SJSA1 (cell line): ENCODE data around the gene CAPN13. TPM values are rescaled to one million over a fixed set of nuclear protein-coding genes. Genes with fewer than 3 reads are reported as not detected.
A peak's percentile ranks its signal among the peaks of the same experiment; 100 is the strongest.

Source experiments
- DNase-seq, 2 experiments: peaks; one replicate each; pipeline ENCODE4 v3.0.0-alpha.2; 2015 to 2020; ENCODE audit warnings: low spot score in 2 of 2, low read depth in 1 of 2
- H3K27ac ChIP-seq: fragments of 250-450 bp; sonication (Bioruptor Pico); 2 replicates; pipeline ENCODE4 v1.5.1; 2020; ENCODE audit warnings: mild to moderate bottlenecking, moderate library complexity
- H3K27me3 ChIP-seq: fragments of 250-450 bp; sonication (Bioruptor Pico); replicated peaks from 2 replicates; pipeline ENCODE4 v1.5.1; 2020; ENCODE audit warnings: mild to moderate bottlenecking, moderate library complexity
- H3K36me3 ChIP-seq: fragments of 250-450 bp; sonication (Bioruptor Pico); 2 replicates; pipeline ENCODE4 v1.5.1; 2020; ENCODE audit warnings: mild to moderate bottlenecking
- H3K4me1 ChIP-seq: fragments of 250-450 bp; sonication (Bioruptor Pico); replicated peaks from 2 replicates; pipeline ENCODE4 v1.6.1; 2021; ENCODE audit warnings: mild to moderate bottlenecking
- H3K4me3 ChIP-seq: fragments of 250-450 bp; sonication (Bioruptor Pico); 2 replicates; pipeline ENCODE4 v1.5.1; 2020; ENCODE audit warnings: mild to moderate bottlenecking
- H3K9me3 ChIP-seq: fragments of 250-450 bp; sonication (Bioruptor Pico); replicated peaks from 2 replicates; pipeline ENCODE4 v1.5.1; 2020; ENCODE audit warnings: mild to moderate bottlenecking
- total RNA-seq: library from RNA; depleted of rRNA; stranded (reverse); fragments of >200 nt; shearing (Covaris generic); gene quantifications from 2 replicates; pipeline ENCODE4 v1.2.3, GENCODE V29; 2014

The CAPN13 gene
- total RNA-seq, 1 experiment from 2014 or later, result not detected

DNA sequence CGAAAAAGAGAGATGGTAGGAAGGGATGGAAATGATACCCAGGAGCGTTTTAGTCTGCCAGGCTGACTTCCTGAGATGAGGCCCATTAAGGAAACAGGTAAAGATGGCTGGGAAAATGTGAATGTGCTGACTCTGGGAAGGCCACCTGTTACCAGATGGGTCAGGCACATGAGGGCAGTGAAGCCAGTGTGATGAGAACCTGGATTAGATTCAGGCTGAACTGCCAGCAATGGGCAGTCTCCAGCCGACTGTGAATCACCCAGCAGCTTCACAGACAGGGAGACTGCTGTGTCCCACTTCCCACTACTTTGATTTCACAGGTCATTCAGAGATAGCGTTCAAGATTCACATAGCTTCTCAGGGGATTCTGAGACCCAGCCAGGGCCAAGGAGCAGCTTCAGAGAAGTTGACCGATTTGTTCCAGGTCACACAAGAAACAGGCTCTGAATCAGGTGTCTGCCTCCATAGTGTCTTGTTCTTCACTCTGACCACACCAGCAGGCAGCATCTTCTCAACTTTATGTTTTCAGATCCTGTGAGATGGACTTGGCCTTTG, 26.4 kb downstream of the CAPN13 start:
- no peaks in the 10 kb centered on the region for H3K36me3 ChIP-seq
- no peak overlapping the region for H3K4me3 ChIP-seq
- no peaks in the 10 kb centered on the region for H3K9me3 ChIP-seq
- no peaks in the 10 kb centered on the region for H3K4me1 ChIP-seq
- DNase-seq, result no peak
- H3K27ac ChIP-seq, result no peak overlapping the region
- H3K27me3 ChIP-seq, result peaks cover 3% of the 10 kb centered on the region; the same call in 1 of the 2 replicates

DNA sequence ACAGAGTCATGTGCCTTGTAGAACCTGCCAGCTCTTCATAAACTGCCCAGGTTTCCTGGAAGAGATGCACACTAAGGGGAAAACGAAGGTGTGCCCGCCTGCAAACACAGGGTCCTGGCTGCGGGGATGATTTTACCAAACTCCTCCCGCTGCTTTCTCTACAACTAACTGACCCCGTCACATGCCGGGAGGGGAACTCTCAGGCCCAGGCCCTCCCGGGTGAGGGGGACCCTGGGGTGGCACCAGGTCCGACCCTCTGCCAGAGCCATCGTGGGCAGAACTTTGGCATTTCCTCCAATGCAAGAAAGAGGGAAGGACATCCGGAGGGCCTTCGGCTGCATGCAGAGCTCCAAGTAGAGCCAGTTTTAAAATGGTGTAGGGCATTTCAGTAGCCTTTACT, 28.6 kb downstream of the CAPN13 start:
- Histone ChIP-seq H3K4me1 (no peaks in the 10 kb centered on the region), H3K36me3 (no peaks in the 10 kb centered on the region), H3K27me3 (peaks cover 17% of the 10 kb centered on the region; the same call in 1 of the 2 replicates), H3K9me3 (no peaks in the 10 kb centered on the region), H3K4me3 (no peak overlapping the region), H3K27ac (no peak overlapping the region)
- DNase-seq, result peak in 1 of 2 experiments; percentile 22

DNA sequence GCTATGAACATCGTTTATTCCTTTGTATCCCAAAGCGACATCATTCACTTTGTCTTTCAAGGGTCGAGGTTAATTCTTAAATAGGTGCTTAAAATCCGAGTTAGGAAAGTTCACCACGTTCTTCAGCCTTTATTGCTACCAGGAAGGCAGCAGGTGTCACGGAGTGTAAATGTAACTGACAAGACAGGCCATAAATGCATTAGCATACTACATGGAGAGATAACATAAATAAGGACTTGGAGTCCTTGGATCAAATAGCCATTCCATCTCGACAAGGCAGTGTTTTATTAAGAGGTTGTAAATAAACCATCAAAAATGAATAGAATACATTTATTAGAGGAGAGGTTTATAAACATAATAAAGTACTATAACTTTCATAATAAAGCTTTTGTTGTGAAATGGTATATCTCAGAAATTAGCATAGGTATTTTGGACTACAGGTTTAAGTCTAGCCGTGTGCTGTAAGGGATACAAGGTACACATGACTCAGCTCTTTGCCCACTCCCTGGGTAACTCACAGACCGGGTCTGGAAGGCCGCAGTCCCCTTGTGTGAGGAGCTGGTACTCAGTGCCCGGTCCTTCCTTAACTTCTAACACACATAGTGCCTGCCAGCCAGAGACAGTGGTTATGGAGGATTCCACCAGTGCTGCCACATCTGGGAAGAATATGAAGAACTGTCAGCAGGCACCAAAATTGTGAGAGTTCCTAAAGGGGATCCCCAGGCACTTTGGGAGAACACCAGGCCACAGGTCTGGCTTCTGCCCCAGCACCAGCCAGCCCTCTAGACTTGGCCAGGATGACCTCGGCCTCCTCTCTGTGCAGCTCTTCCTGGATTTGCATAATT, 29.4 kb downstream of the CAPN13 start:
- Histone ChIP-seq H3K36me3 (no peaks in the 10 kb centered on the region), H3K9me3 (no peaks in the 10 kb centered on the region), H3K27ac (no peak overlapping the region), H3K27me3 (peaks cover 23% of the 10 kb centered on the region; the same call in 1 of the 2 replicates), H3K4me1 (no peaks in the 10 kb centered on the region), H3K4me3 (no peak overlapping the region)
- DNase-seq, result no peak

DNA sequence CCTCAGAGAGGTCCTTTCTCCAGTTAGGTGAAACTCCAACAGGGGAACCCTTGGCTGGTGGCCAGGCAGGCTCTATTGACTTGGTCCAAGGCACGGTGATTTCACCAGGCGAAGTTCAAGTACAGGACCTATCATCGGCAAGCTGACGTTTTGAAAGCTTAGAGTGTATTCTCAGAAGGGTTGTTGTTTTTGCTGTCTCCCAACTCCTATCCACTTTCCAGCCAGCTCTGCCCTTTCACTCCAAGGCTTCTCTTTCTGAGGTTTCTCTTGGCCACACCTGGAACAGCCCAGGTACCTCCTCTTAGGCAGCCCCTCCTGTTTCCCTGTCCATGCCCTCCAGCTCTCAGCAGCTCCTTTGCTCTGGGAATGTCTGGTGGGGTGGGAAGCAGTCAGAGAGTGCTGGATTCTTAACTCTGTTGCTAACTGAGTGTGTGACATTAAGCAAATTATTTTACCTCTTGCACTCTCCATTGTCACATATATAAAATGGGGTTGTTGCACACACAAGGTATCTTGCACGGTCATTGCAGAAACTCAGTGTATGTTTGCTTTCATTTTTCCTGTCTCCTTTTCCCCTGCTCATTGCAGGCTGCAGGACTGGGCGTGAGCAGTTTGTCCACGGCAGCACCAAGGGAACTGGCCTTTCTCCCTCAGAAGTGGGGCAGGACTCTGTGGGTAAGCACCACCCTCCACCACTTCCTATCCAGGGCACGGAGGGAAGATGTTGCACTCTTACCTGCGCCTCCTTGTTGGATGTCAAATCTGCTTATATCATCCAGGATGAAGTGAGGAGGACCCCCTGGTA, 30.2 kb downstream of the CAPN13 start:
- H3K9me3 ChIP-seq, result no peaks in the 10 kb centered on the region

DNA sequence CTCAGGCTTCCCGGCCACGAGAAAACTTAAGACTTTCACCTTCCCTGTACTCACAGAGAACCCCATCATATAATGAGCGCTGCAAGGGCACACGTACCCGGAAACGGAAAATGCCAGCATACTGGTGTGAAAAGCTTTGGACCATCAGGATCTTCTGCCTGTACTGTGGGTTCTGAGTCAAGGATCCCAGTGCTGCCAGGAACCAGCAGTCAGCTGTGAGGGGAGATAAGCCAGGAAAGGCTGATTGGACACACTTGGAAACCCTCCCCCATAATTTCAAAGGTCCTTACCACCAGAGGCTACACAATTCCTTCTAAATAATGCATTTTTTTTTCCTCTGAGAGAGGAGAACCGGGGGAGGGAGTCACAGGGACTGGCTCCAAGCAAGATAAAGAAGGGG, 31.4 kb downstream of the CAPN13 start:
- Histone ChIP-seq H3K27me3 (peaks cover 23% of the 10 kb centered on the region; the same call in 1 of the 2 replicates), H3K4me1 (no peaks in the 10 kb centered on the region), H3K4me3 (no peak overlapping the region), H3K27ac (no peak overlapping the region), H3K36me3 (no peaks in the 10 kb centered on the region), H3K9me3 (no peaks in the 10 kb centered on the region)
- DNase-seq, result no peak

More for the DNA sequence above, 30.2 kb downstream of the CAPN13 start:
- Histone ChIP-seq H3K27ac (no peak overlapping the region), H3K36me3 (no peaks in the 10 kb centered on the region), H3K4me1 (no peaks in the 10 kb centered on the region), H3K27me3 (peaks cover 23% of the 10 kb centered on the region; the same call in 1 of the 2 replicates), H3K4me3 (no peak overlapping the region)
- peak in 1 of 2 experiments; percentile 31 for DNase-seq

DNA sequence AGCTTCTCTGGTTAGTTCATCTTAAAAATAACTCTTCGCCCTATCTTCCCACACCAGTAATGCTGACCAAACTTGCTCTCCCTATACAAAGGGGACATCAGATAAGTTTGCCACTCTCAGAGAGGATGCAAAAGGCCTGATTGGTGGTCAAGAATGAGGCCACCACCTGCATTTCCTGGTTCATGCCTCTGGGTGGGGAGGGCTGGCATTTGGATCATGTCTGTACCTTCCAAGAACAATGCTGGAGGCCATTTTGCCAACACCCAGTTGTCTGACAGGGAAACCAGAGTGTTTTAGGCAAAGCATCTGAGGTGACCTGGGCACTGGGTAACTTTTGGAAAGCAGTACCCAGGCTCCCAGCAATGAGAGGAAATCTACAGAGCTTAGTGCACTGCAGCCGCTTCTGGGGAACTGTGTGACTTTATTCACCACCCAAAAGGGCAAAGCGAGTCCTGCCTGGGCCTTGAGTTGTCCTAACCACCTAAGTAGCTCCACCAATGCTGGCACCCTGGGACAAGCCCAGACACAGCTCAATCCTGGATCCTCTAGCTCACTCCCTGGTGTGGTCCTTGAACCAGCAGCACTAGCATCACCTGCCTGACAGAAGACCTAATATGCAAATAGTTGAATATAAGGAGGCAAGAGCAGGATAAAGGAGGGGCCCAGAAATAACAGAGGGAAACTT, 35.1 kb downstream of the CAPN13 start:
- peak in 1 of 2 experiments; percentile 24 for DNase-seq
- Histone ChIP-seq H3K4me3 (no peak overlapping the region), H3K36me3 (no peaks in the 10 kb centered on the region), H3K27ac (no peak overlapping the region), H3K27me3 (peaks cover 26% of the 10 kb centered on the region), H3K9me3 (no peaks in the 10 kb centered on the region), H3K4me1 (no peaks in the 10 kb centered on the region)

DNA sequence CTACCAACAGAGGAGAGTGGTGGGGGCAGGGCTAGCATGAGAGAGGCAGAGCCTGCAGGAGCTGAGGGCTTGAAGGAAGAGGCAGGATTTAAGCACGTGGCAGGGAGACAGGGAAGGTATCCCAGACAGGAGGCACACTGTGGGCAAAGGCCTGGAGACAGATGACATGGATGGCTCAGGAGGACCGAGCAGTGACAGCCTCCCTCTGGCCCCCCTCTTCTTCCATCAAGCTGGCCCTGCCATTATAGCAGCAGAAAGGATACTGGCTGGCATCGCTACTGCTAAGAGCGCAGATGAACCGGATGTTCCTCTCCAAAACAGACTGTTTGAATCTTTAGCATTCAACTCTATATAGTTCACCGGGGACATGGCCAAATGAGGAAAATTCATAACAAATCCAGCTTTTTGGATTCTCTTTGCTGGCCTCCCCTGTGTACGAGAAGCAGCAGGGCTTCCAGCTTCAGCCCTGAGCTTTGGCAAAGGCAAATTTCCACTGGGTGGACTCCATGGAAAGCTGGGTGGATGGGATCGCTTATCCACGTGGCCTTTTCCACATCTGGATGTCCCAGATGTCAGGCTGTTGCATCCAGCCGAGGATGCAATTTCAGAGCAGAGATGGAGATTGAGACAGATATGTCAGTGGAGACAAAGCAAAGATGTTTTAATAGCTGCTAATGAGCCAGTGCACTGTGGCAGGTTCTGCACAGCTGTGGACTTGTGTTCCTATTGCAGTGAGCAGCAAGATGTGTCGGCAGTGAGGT, 36.2 kb downstream of the CAPN13 start:
- no peaks in the 10 kb centered on the region for H3K4me1 ChIP-seq
- H3K27me3 ChIP-seq, result peaks cover 28% of the 10 kb centered on the region
- no peaks in the 10 kb centered on the region for H3K9me3 ChIP-seq
- no peaks in the 10 kb centered on the region for H3K36me3 ChIP-seq
- no peak overlapping the region for H3K27ac ChIP-seq
- H3K4me3 ChIP-seq, result no peak overlapping the region
- no peak for DNase-seq

DNA sequence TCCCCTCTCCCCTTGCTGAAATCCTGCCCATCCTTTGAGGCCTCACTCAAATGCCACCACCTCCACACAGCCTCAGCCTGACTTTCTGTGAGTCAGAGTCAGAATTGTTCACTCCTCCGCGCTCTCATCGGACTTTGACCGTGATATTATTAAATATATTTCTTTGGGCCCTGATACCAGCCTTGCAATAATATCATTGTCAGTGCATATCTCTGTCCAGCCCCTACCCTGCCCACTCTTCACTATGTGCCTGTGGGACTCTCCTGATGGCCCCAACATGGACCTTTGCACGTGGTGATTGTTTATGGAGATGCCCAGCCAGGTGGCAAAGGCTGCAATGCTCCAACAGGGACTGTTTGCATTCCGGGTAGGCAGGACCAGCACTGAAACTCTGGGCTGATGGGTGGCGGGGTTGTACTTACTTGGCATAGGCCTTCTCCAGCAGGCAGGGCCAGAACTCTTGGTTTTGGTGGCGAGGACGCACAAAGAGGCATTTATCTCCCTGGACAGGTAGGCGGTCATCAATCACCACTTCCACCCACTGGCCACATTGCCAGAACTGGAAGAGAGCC, 37.3 kb downstream of the CAPN13 start:
- Histone ChIP-seq H3K36me3 (no peaks in the 10 kb centered on the region), H3K9me3 (no peaks in the 10 kb centered on the region), H3K4me1 (no peaks in the 10 kb centered on the region), H3K27ac (no peak overlapping the region), H3K4me3 (no peak overlapping the region), H3K27me3 (peaks cover 30% of the 10 kb centered on the region)
- DNase-seq, result peak in 1 of 2 experiments; percentile 29

DNA sequence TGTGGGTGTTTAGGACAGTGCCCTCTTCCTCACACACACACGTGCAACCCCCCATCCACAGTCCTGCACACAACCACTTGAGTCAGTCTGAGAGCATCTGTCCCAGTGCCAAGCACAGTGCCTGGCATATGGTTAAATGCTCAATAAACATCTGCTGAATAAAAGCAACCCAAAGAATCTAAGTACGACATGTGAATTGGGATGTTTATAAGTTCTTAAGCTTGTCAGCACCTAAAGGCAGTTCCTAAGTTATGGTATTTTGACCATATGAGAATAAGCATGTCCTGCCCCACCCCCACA, 37.8 kb downstream of the CAPN13 start:
- DNase-seq, result no peak

DNA sequence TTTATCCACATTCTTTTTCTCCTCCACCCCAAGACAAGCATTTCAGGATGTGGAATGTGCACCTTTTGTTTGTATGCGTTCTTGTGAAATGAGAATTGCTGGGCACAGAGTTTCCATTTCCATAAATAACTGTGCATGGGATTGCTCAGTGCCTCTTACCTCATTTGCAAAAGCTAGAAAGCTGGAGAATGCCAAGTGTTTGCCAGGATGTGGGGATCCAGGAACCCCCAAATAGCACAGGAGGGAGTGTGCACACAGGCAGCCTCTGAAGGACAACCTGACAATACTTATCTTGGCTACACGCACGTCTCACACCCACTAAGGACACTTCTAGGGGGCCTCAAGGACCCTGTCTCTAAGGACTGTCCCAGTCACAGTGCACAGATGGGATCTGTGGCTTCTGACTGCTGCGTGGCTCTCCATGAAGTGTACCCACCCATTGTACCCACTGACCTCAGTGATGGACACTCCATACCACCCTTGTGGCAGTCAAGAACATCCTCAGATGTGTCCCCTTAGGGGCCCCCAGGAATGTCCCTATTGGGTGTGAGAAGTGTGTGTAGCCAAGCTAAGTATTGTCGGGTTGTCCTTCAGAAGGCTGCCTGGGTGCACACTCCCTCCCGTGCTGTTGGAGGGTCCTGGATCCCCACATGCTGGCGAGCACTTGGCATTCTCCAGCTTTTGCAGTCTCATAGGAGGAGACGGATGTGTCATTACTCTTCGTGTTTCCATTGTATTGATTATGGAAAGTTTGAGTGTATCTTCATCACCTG, 38.4 kb downstream of the CAPN13 start:
- no peak for DNase-seq
- Histone ChIP-seq H3K27me3 (peaks cover 21% of the 10 kb centered on the region), H3K4me3 (no peak overlapping the region), H3K4me1 (no peaks in the 10 kb centered on the region), H3K27ac (no peak overlapping the region), H3K9me3 (no peaks in the 10 kb centered on the region), H3K36me3 (no peaks in the 10 kb centered on the region)

More for the DNA sequence above, 37.8 kb downstream of the CAPN13 start:
- Histone ChIP-seq H3K36me3 (no peaks in the 10 kb centered on the region), H3K4me1 (no peaks in the 10 kb centered on the region), H3K4me3 (no peak overlapping the region), H3K27me3 (peaks cover 24% of the 10 kb centered on the region), H3K9me3 (no peaks in the 10 kb centered on the region), H3K27ac (no peak overlapping the region)

DNA sequence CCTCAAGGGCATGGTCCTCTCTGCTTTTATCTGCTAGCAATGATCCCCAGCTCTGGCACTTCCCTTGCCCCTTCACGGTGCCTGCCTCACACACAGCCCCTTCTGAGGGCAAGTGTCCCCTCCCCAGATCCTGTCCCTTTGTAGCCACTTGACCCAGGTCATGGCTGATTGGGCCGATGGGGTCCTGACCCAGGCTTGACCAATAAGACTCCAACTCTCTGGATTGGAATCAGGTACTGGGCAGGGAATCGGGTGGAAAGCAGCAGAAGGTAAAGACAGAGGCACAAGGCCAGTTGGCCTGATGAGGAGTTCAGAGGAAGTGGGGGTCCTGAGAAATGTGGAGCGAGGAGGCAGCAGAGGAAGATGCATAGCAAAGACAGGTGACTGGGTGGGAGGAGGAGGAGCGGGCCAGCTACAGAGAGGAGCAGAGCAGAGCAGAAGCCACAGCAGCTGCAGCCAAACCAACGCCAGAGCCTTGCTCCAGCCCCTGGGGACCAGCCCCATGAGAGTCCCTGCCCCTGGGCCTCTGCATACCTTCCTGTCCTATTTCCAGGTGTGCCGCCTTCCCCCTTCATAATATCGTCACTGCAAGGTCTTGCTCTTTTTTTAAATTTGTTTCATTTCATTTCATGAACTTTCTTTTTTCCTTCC, 39.1 kb downstream of the CAPN13 start:
- no peaks in the 10 kb centered on the region for H3K9me3 ChIP-seq
- peaks cover 14% of the 10 kb centered on the region for H3K27me3 ChIP-seq
- H3K36me3 ChIP-seq, result no peaks in the 10 kb centered on the region
- H3K4me1 ChIP-seq, result no peaks in the 10 kb centered on the region
- H3K27ac ChIP-seq, result no peak overlapping the region
- H3K4me3 ChIP-seq, result no peak overlapping the region
- DNase-seq, result peak in 1 of 2 experiments; percentile 28

DNA sequence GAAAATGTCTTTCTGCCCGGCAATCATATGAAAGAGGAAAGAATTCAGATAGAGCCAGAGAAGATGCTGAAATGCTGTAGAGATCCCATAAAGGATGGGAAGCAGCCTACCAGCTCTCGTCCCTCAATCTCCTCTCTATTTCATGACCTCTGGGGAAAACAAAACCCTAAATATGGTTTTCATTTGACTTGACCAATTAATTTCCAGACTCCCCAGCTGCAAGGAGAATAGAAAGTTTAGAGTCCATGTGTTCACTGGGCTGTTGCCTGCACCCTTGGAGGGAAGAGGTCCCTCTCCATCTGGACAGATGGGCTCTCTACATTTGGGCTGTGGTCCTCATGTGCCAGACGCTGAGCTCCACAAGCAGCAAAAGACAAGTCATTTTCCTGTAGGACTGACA, 40.6 kb downstream of the CAPN13 start:
- Histone ChIP-seq H3K4me1 (no peaks in the 10 kb centered on the region), H3K27ac (no peak overlapping the region), H3K4me3 (no peak overlapping the region), H3K27me3 (peaks cover 13% of the 10 kb centered on the region; the same call in 1 of the 2 replicates), H3K36me3 (no peaks in the 10 kb centered on the region), H3K9me3 (no peaks in the 10 kb centered on the region)
- DNase-seq, result no peak
